Measurements from ENCODE around the gene NRXN3.

- TF ChIP-seq CTCF (IDR thresholded peaks at IDR 0.05): no peak
- no peak for TF ChIP-seq EZH2phosphoT487 (IDR thresholded peaks at IDR 0.05)
- TF ChIP-seq EZH2 (IDR thresholded peaks at IDR 0.05): no peak
These were observed 880.9 kb downstream of the NRXN3 start for GRCh38 chr14:79050787-79051727.
